Activated T-cell treated with anti-CD3 and anti-CD28 coated beads for 48 hours (primary cell): ENCODE results near the gene MRO.
"Not testable (repeated sequence)": the region's sequence is repeated elsewhere in the genome, so short reads cannot be mapped to it uniquely, and the experiment has no call there.

Source experiments
- DNase-seq: peaks from one replicate; pipeline ENCODE4 v3.0.0-alpha.2; 2020; ENCODE audit warnings: low read depth

MRO gene

DNA sequence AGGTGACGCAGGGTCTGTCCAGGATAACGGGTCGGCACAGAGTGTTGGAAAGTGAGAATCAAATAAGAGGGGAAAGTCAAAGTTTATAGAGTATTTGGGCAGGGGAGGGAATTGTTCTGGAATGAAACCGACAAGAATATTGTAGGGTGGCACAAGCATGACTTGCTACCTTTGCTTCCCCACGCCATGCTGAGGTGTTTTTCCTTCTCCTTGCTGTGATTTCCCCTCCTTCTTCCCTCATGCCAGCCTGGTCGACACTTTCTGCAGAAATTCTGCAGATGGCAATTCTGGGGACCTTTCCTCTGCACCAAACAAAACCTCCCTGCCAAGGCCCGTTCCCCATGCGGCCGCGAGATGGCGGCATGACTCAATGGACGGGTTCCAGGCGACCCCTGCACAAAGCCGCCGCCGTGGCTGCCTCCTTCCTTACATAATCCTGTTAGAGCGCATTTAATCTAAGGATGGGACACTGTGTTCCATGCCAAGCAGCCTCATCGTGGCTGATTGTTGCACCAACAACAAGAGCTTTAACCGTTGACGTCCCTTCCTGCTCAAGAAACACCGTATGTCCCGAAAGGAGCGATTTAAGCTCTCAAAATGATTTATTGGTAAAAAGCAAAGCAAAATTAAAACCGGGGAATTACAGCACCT lies at the start of gene MRO:
Gene MRO, minus strand, starts transcription at position 289 of the 651 bp plus-strand sequence. CDS start 10,616 bp downstream, outside the sequence.
- DNase-seq = peak; percentile 71

DNA sequence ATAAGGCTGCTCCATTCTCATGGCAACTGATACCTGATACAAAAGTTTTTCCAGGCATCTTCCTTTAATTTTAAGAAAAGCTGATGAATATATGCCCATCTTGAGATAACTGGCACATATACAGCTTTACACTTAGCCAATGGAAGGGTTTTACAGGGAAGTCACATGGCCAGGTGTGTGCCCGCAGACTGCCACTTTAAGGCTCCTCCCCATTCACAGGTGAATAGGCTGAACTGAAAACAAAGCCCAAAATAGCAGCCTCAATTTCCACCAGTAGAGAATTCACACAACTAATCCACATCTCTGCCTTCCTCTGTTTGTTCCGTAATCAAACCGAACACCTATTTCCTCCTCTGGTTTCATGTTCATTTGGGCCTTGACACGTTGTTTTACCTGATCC lies 49.3 kb upstream of the MRO start:
- no peak for DNase-seq

DNA sequence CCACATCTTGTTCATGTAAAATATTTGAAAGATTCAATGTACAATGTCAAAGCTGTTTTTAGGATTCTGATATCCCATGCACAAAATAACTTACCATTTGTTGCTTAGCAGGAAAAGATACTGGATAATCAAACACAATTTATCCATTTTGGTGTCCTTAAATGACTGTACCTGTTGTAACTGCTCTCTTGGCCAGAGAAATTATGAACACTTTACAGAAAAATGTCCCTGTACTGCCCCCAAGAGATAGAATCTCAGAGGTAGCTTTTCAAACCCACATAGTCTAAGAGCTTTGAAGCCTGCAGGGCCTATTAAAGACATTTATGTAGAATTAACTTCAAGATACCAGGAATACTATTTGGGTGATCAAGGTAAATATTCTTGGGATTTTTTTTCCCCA lies 46.9 kb upstream of the MRO start:
- no peak for DNase-seq

DNA sequence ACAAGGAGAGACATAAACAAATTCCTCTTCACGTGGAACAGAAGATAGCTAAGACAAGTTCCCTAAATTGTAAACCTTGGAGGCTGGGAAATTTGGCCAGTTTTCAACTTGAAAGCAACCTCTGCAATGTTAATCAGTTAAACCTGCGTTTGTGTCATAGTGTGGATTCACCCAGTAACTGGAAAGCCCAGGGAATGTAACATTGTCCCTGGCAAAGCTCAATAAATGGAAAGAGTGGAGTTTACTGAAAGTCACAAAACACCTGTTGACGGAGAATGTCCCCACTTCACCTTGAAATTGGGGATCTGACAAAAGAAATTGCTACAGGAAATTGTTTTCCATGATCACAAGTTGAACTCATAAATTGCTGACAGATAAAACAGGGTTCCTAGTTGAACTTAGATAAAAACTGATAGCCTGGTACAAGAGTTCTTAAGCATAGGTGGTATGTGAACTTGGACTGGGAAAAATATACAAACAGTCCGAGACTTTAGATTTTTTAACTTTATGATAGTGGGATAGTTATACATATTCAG lies 44.1 kb upstream of the MRO start:
- no peak for DNase-seq

GRCh38 chr18:50862401-50862800 lies 42.6 kb upstream of the MRO start:
- no peak for DNase-seq

DNA sequence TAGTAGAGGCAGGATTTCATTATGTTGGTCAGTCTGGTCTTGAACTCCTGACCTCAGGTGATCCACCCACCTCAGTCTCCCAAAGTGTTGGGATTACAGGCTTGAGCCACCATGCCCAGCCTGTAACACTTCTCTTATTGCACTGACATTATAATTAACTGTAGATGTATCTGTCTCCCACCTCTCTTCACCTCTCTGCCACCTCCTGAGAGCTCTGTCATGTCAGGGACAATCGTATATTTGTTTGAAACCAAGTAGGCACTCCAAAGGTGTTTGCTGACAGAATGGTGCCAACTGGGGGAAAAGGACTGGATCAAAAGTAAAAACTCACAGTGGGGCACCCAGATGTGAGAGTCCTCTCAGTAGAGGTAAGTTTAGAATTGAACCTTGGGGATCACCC lies 41.8 kb upstream of the MRO start:
- DNase-seq = no peak

DNA sequence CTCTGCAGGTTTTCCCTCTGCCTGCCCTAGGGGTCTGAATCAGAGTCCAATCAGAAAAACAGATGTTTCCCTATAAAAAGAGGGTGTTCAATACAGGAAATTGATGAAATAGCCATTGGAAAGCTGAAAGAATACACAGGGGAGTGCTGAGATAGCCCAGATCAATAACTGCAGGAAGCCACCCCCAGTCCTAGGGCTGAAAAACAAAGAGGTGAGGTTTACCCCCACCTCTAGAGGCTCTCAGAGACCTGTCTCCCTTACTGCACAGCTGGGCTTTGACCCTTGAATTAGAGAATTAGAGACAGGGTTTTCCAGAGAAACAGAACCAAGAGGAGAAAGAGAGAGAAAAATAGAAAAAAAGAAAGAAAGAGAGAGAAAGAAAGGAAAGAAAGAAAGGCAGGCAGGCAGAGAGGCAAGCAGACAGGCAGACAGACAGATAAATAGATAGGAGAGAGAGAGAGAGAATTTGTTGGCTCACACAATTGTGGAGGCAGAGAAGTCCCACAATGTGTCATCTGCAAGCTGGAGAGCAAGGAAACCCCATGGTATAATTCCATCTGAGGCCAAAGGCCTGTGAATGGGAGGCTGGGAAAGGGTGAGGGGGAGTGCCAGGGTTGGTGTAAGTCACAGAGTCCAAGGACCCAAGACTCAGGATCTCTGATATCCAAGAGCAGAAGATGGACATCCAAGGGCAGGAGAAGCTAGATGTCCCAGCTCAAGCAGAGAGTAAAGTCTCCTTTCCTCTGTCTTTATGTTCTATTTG lies 40.2 kb upstream of the MRO start:
- no peak for DNase-seq

- DNase-seq = no peak
Measured at GRCh38 chr18:50857694-50858093, 37.9 kb upstream of the MRO start.

GRCh38 chr18:50857166-50857565 lies 37.4 kb upstream of the MRO start:
- not testable (repeated sequence) for DNase-seq

DNA sequence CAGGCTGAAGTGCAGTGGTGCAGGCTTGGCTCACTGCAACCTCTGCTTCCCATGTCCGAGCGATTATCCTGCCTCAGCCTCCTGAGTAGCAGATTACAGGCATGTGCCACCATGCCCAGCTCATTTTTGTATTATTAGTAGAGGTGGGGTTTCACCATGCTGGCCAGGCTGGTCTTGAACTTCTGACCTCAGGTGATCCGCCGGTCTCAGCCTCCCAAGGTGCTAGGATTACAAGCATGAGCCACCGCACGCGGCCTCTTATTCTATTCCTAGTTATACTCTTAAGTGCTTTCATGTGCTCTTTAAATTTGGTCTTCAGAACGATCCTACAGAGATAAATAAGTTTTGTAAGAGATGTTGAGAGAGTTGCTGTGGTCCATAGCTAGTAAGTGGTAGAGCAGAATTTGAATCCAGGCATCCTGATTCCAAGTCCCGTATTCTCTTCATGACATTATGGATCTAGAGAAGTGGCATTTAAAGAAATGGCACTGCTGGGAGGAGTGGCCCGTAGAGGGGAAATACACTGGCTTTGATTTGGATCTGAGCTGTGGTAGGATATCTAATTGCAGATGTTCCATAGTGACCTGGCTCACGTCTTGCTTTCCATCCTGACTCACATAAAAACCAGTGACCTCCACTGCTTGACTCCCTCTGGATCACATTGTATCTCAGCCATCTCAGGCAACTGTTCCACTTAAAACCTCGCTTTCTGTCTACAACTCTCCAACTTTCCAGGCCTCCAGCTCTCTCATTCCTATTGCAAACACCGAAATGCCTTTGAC lies 36.4 kb upstream of the MRO start:
- DNase-seq = no peak

- DNase-seq = no peak
Measured at GRCh38 chr18:50853863-50854271, 34.1 kb upstream of the MRO start.

DNA sequence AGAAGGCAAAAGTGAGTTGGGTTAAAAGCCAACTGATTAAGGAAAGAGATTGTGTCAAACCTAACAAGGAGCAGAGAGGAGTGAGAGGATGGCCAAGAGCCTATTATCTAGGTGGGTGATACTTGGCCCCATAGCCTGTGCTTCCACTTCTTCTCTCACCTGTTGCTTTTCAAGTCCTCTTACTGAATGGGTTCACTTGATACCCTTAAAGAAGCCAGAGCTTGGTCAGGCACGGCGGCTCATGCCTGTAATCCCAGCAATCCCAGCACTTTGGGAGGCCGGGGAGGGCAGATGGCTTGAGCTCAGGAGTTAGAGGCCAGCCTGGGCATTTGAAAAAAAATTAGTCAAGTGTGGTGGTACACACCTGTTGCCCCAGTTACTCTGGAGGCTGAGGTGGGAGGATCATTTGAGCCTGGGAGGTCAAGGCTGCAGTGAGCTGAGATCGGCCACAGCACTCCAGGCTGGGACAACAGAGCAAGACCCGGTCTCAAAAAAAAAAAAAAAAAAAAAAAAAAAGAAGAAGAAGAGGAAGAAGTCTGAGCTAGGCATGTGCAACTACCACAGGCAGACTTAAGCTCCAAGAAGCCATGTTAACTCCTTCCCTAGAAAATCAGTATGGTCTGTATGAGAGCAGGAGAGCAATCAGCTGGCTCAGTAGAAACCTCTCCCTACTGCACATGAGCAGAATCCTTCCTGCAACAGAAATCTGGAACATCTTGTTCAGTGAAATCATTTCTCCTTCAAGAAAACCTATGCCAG lies 30.7 kb upstream of the MRO start:
- DNase-seq = no peak

DNA sequence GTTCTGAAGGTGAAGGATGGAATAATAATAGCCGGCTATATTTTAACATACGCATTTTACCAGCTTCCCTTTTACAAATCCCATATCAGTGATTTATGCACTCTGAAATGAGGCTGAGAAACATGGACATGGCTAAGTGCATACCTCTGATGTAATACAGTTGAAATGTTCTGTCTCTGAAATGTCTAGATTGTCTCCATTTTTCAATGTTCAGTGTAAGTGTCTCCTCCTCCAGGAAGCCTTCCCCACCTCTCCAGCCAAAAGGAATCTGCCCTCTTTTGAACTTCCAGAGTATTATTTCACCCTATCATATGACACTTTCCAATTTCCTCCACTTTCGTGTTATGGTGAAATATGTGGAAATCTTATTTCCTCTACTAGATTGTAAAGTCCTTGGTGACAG lies 29.6 kb upstream of the MRO start:
- DNase-seq = no peak

GRCh38 chr18:50848991-50849390 lies 29.2 kb upstream of the MRO start:
- DNase-seq = no peak

- no peak for DNase-seq
Measured at GRCh38 chr18:50848061-50848551, 28.3 kb upstream of the MRO start.

DNA sequence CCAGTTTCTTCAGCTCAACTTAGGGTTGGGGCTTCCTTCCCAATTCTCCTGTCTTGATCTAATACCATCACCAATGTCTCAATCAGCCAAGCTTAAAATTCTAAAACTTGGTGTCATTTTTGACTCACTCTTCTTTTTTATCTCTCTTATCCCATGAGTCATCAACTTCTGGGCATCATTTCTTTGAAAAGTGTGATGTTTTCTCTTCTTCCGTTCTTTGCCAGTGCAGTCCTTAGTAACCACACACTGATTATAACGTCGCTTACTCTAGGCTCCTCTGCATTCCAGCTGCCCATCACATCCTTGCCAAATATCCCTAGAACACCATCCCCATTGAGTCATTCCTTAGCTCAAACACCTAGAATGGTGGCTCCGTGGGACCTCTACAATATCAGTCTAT lies 27.4 kb upstream of the MRO start:
- no peak for DNase-seq

- no peak for DNase-seq
Measured at GRCh38 chr18:50844960-50845359, 25.1 kb upstream of the MRO start.

DNA sequence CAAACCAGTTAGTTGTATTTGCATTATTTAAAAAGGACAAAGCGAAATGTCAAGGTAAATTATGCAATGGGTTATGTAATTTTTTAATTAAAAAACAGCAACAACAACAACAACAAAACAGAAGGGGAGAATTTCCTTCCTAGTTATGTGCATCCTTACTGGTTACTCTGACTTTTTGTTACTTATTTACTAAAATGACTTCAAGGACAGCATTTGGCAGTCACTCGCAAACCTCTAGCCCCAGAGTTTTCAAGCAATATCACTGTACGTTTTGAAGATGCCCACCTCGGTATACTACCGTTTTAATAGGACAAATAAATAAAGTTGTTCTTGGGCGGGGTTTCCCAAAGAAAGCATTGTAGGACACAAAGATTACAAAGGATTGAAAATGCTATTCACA lies 24.7 kb upstream of the MRO start:
- no peak for DNase-seq

DNA sequence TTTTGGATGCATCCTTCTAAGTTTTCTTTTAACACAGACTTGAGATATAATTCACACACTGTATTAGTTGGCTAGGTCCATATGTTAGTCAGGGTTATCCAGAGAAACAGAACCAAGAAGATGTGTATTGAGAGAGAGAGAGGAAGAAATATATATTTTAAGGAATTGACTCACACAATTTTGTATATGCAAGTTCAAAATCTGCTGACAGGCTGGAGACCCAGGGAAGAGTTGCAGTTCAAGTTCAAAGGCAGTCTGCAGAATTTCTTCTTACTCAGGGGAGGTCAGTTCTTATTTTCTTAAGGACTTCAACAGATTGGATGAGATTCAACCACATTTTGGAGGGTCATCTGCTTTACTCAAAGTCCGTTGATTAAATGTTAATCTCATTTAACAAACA lies 23.0 kb upstream of the MRO start:
- no peak for DNase-seq

DNA sequence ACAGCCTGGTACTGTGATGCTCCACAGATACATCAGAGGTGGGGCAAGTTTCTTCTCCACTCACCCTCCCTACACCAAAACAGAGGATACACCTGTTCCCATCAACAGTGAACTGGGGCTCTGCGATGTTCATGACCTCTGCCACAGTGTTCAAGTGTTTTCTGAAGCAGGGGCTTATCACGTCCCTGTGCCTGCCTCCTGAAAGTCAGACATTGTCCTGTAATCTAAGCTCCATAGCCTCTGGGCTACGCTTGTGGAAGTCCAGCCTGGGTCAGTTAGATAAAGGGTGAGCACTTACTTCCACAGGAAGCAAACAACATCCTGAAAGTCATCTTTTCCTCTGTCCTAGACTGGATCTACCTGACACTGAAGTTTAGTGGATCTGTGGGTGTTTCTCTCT lies 20.2 kb upstream of the MRO start:
- DNase-seq = no peak

DNA sequence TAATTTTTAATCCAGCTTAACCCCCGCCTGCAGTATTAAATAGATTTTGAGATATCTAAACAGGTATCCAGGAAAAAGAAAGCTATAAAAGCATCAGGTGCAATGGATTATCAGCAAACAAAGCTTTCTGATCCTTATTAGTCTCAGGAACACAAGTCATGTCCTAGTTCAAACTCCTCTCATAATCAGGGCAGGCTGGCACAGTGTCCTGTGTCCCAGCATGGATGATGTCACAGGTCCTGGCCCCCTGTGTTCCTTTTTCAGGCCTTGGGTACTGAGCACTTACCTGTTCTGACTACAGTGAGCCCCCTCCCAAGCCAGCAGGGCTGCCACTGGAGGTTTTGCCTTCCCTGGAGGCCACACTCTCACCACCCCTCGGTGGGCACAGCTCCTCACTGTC lies 19.5 kb upstream of the MRO start:
- DNase-seq = no peak

- DNase-seq = no peak
Measured at GRCh38 chr18:50836521-50836957, 16.7 kb upstream of the MRO start.
